ENCODE data around the gene ZNF576.

ZNF576 gene

DNA sequence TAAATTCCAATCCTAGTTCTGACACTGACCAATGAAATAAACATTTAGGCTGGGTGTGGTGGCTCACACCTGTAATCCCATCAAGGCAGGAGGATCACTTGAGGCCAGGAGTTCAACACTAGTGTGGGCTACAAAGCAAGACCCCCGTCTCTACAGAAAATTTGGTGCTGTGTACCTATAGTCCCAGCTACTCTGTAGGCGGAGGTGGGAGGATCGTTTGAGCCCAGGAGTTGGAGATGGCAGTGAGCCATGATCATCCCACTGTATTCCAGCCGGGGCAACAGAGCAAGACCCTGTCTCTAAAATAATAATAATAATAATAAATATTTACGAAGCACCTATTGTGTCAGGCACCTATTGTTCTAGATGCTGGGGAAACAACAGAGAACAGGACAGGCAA is 7.1 kb upstream of the ZNF576 start:
- TF ChIP-seq ZFX (IDR thresholded peaks at IDR 0.05; ENCODE audit: borderline replicate concordance) (no peak), CTCF (IDR thresholded peaks at IDR 0.05) (no peak)
- H3K27ac ChIP-seq = no peak overlapping the region

DNA sequence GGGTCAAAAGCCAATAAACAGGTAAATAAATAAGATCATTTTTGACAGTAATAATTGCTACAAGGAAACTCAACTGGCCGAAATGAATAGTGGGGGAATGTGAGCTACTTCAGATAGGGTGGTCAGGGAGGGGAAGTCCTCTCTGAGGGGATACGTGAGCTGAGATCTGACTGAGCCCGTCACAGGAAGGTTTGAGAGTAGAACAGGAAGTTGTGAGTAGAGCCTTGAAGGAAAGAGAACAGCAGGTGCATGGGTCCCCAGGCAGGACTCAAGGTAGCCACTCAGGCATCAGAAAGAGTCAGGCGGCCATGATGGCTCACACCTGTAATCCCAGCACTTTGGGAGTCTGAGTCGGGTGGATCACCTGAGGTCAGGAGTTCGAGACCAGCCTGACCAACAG is 6.7 kb upstream of the ZNF576 start:
- TF ChIP-seq CTCF (IDR thresholded peaks at IDR 0.05) (no peak), ZFX (IDR thresholded peaks at IDR 0.05; ENCODE audit: borderline replicate concordance) (no peak)
- no peak overlapping the region for H3K27ac ChIP-seq

DNA sequence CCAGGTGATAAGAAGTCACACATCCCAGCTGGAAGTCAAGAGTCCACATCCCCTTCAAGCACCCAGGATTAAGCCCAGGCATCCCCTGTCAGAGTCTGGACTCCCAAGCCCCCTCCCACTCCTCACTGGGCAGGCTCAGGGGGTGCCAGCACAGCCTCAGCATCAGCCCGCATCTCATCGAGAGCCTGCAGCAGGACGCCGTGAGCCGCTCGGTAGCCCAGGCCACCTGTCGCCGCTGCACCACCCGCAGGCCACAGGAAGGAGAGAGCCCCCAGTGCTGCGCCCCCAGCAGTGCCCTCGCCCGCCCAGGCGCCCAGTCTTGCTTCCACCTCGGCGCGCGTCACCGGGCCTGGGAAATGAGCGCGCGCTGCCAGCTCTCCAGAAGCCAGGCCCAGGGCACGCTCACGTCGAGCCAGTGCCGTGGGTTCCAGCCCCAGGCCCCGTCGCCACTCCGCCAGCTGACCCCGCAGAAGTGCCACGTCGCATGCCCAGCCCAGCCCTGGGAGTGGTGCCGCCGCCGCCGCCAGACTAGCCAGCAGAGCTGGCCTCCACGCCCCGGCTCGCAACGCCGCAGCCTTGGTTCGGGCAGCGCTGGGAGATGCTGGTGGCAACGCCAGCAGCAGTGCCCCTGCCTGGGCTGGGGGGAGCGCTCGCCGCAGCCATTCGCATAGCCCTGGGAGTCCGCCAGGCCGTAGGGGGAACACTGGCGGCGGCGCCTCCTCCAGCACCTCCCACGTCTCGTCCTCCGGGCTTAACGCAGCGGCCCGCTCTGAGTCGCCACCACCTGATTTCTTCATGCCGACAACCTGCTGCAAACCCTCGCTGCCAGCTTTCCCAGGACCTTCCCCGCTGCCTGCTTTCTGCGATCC is 4.3 kb upstream of the ZNF576 start:
- no peak overlapping the region for H3K27ac ChIP-seq
- no peak for TF ChIP-seq CTCF (IDR thresholded peaks at IDR 0.05)
- no peak for TF ChIP-seq ZFX (IDR thresholded peaks at IDR 0.05; ENCODE audit: borderline replicate concordance)

DNA sequence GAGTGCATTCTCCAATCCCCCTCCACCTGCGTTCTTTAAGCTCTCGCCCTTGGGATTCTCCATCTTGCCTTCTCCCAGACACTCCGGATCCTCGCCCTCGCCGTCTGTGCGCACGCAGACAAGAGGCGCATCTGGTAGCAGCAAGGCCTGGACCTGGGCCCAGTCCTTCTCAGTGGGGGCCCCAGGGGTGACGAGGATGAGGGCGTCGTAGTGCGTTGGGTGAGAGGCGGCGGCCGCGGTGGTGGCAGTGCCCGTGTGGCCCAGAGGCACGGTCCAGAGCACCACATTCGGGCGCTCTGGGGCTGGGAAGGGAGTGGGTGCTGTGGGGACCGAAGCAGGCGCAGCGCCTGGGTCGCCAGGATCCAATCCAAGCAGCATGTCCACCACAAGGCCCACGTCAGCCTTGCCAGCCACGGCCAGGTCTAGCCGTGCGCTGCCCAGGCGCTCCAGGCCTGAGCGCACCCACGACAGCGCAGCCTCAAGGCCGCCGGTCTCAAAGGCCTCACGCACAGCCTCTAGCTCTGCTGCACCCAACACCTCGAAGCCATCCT is 3.5 kb upstream of the ZNF576 start:
- TF ChIP-seq ZFX (IDR thresholded peaks at IDR 0.05; ENCODE audit: borderline replicate concordance) = no peak
- no peak for TF ChIP-seq CTCF (IDR thresholded peaks at IDR 0.05)
- no peak overlapping the region for H3K27ac ChIP-seq

DNA sequence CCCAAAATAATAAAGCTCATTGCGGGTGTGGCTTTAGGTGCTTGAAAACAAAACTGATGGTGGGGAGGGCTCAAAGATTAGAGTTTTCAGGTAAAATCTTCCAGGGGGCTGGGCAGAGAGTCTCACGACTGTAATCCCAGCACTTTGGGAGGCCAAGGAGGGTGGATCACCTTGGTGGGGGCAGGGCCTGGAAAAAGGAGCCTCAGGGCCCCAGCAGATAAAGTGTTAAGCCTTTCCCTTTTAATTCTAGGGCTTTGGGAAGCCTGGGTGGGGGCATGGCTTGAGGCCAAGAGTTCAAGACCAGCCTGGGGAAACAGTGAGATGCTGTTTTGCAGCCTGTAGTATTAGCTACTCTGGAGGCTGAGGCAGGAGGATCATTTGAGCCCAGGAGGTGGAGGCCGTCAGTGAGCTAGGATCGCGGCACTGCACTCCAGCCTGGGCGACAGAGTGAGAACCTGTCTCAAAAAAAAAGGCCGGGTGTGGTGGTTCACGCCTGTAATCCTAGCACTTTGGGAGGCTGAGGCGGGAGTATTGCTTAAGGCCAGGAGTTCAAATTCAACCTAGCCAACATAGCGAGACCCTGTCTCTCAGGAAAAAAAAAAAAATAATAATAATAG is 2.2 kb upstream of the ZNF576 start:
- TF ChIP-seq CTCF (IDR thresholded peaks at IDR 0.05) (no peak), ZFX (IDR thresholded peaks at IDR 0.05; ENCODE audit: borderline replicate concordance) (no peak)
- H3K27ac ChIP-seq = no peak overlapping the region; the same call in 1 of the 2 replicates

- peak overlapping the region; percentile 86 for H3K27ac ChIP-seq
- TF ChIP-seq ZFX (IDR thresholded peaks at IDR 0.05; ENCODE audit: borderline replicate concordance) (no peak), CTCF (IDR thresholded peaks at IDR 0.05) (peak; percentile 94)
Measured at GRCh38 chr19:43594710-43595604, 1.4 kb upstream of the ZNF576 start.

Data from 22Rv1 (cell line).